Ovary (tissue), 9 donors: ENCODE data around the gene COQ10A. TPM values are rescaled to one million over a fixed set of nuclear protein-coding genes. Genes with fewer than 3 reads are reported as not detected.
A peak's percentile ranks its signal among the peaks of the same experiment; 100 is the strongest.
"Not testable (repeated sequence)": the region's sequence is repeated elsewhere in the genome, so short reads cannot be mapped to it uniquely, and the experiment has no call there.

Experiments used
- DNase-seq, 5 donors: peaks; one replicate each; pipeline ENCODE4 v3.0.0-alpha.2; 2019 to 2020
- H3K27ac ChIP-seq, 2 donors: fragments of 200-600 bp; one replicate each; pipeline versions ENCODE4 v1.5.1 to v1.8.0; 2019 to 2022
- H3K27me3 ChIP-seq: fragments of 200-600 bp; one replicate; pipeline ENCODE4 v1.8.0; 2022
- H3K36me3 ChIP-seq: fragments of 200-600 bp; sonication (generic); one replicate; pipeline ENCODE4 v1.5.1; 2019
- H3K4me1 ChIP-seq: one replicate; pipeline ENCODE4 v1.8.1; 2013; ENCODE audit warnings: mild to moderate bottlenecking, moderate library complexity; ENCODE audit not compliant: insufficient read depth
- H3K4me3 ChIP-seq: fragments of 200-600 bp; sonication (generic); one replicate; pipeline ENCODE4 v1.5.1; 2017
- H3K9me3 ChIP-seq, 2 donors: fragments of 200-600 bp in 1 of 2; sonication (generic) in 1 of 2; one replicate each; pipeline versions ENCODE4 v1.5.1 to v1.8.1; 2013 to 2019; ENCODE audit warnings: mild to moderate bottlenecking in 1 of 2, moderate library complexity in 1 of 2
- CTCF ChIP-seq, 3 donors: fragments of 450-650 bp in 2 of 3; fragments of 200-600 bp in 1 of 3; IDR thresholded peaks; one replicate each; pipeline versions ENCODE4 v1.5.1 to v1.8.0; 2016 to 2022; ENCODE audit warnings: antibody characterized with exemption in 3 of 3, mild to moderate bottlenecking in 1 of 3
- EP300 ChIP-seq: sonication (generic); formaldehyde crosslinking; IDR thresholded peaks from one replicate; pipeline ENCODE4 v1.6.1; 2017; ENCODE audit warnings: antibody characterized with exemption
- POLR2A ChIP-seq: fragments of 450-650 bp; IDR thresholded peaks from one replicate; pipeline ENCODE4 v1.6.1; 2017; ENCODE audit warnings: antibody characterized with exemption, mild to moderate bottlenecking, moderate library complexity
- WGBS, 3 donors: extraction: QIAGEN DNeasy Blood & Tissue Kit in 1 of 3; methylation state at CpG; one replicate each; pipeline versions ENCODE4 v1.1.5 to v1.1.7; 2013 to 2017; 5-methylcytosine and 5-hydroxymethylcytosine counted together
- intact Hi-C, 4 donors: fragments of 100-400 bp; cut with DNase I; formaldehyde crosslinking; loops; one replicate each; pipeline versions ENCODE4 v1.11.0 to v1.15.1; 2022 to 2023
- polyA plus RNA-seq, 2 donors: library from polyadenylated mRNA; stranded (reverse); fragments of 200-250 nt in 1 of 2; fragments of 350-450 nt in 1 of 2; fragmentation: Illumina TruSeq in 1 of 2; extraction: RNeasy Lipid Tissue Mini Kit (QIAGEN cat#74804) in 1 of 2; gene quantifications; one replicate each; pipeline ENCODE4 v1.2.3, GENCODE V29; 2013 to 2014
- total RNA-seq, 7 donors: library from RNA; depleted of rRNA in 2 of 7; stranded (reverse); fragments of >200 nt in 2 of 7; fragmentation: NEBNext Ultra II Directional in 3 of 7; extraction: Animal tissue kit (Norgen Biotek cat#: 25700) in 3 of 7; gene quantifications; one replicate each; pipeline versions ENCODE4 v1.1.0 to v1.2.4, GENCODE V29; 2016 to 2023
- donor health status: DM: no; HTN: no; CAD: no; lungs with moderate emphysema.
- donor health status: DM: no; HTN: no; CAD: no.
- donor health status: Bipolar disorder and iron deficiency.
- donor health status: DM: yes; HTN: yes; CAD: no.
- donor health status: DM: no; HTN: no; CAD: no.
- donor health status: DM: yes; HTN: yes; CAD: no.

COQ10A gene
- total and polyA plus RNA-seq, 9 donors, result 11.3 to 31.1 (median 14.9) TPM

GRCh38 chr12:56261503-56262232 is 5.1 kb upstream of the COQ10A start:
- H3K9me3 ChIP-seq, result no peaks in the 10 kb centered on the region
- no peaks in the 10 kb centered on the region for H3K27me3 ChIP-seq
- no peaks in the 10 kb centered on the region for H3K36me3 ChIP-seq
- 80 to 85% (median 82%) methylated on average over 5 of the region's 5 CpGs for WGBS, 3 donors
- intact Hi-C loops, result no loop called here
- H3K4me3 ChIP-seq, result no peak overlapping the region
- TF ChIP-seq CTCF (IDR thresholded peaks at IDR 0.05) (no peak), EP300 (no peak), POLR2A (no peak)
- H3K27ac ChIP-seq, result no peak overlapping the region
- no peak for DNase-seq
- peaks cover 6% of the 10 kb centered on the region for H3K4me1 ChIP-seq

GRCh38 chr12:56262955-56263354 is 3.8 kb upstream of the COQ10A start:
- H3K4me1 ChIP-seq, H3K27ac ChIP-seq, H3K9me3 ChIP-seq, H3K4me3 ChIP-seq, intact Hi-C loops, H3K27me3 ChIP-seq, H3K36me3 ChIP-seq, DNase-seq: not testable (repeated sequence)
- 87 to 88% (median 88%) methylated on average over 7 of the region's 7 CpGs for WGBS, 3 donors

GRCh38 chr12:56266068-56266692 is 562 bp upstream of the COQ10A start:
- H3K36me3 ChIP-seq, H3K4me1 ChIP-seq, DNase-seq, H3K9me3 ChIP-seq, H3K27me3 ChIP-seq, intact Hi-C loops: not testable (repeated sequence)
- Histone ChIP-seq H3K27ac (peak overlapping the region; percentile 89 to 93), H3K4me3 (peak overlapping the region; percentile 76)
- 50 to 56% (median 52%) methylated on average over 16 of the region's 16 CpGs for WGBS, 3 donors

DNA sequence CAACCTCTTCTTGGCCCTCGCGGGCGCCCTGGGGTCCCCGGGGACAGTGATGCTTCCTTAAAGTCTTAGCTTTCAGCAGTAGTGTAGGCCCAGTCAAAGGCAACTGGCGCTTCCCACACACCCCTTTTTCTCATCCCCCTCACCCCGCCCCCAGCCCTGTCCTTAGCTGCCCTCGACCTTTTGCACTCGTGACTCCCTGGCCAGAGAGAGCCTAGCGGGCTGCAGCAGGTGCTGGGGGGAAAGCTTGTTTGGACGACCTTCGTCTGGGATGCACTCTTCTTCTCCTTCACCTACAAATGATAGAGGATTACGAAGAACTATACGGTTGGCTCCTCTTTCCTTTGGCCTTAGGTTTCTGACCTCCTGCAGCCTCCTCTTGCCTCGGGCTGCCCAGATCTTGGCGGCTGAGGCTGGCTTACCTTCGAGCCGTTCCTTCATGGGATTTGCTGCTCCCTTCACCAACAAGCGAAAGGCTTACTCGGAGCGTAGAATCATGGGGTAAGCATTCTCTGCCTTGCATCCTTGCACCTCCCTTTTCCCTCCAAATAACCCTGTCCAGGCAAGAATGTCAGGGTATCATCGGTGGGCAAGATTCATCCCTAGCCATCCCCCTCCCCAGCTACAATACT is 815 bp downstream of the COQ10A start:
- Histone ChIP-seq H3K4me3 (peak overlapping the region; percentile 76), H3K4me1 (peaks cover 6% of the 10 kb centered on the region), H3K27me3 (no peaks in the 10 kb centered on the region), H3K36me3 (no peaks in the 10 kb centered on the region), H3K27ac (peak overlapping the region; percentile 89 to 93), H3K9me3 (no peaks in the 10 kb centered on the region)
- TF ChIP-seq POLR2A (no peak), EP300 (no peak), CTCF (IDR thresholded peaks at IDR 0.05) (no peak)
- intact Hi-C loops, result no loop called here
- peak in 3 of 5 donors; percentile 33 to 71 (median 48) for DNase-seq
- 20 to 26% (median 22%) methylated on average over 19 to 21 of the region's 21 CpGs for WGBS, 3 donors

DNA sequence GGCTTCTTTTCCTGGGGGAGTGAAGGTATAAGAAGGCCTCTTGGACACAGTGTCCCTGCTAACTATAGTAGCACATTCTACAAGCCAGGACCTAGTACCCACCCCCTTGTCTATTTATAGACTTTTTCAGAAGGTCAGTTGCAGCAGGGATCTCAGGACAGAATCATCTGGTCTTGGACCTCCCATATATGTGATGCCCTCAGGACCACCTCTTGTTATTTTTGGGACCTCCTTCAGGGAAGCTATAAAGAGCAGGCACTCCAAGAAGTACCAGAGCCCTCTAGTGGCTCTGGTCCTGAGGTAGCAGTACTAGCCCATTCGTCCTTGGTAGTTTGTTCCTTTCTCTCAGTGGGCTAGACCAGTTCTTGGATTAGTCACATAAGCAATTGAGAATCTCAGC is 4.3 kb downstream of the COQ10A start:
- 6 to 8% (median 7%) methylated on average over 1 of the region's 1 CpG for WGBS, 3 donors
- H3K36me3 ChIP-seq, result no peaks in the 10 kb centered on the region
- intact Hi-C loops, result no loop called here
- H3K4me1 ChIP-seq, result peaks cover 6% of the 10 kb centered on the region
- no peaks in the 10 kb centered on the region for H3K9me3 ChIP-seq
- no peak overlapping the region for H3K27ac ChIP-seq
- TF ChIP-seq POLR2A (no peak), EP300 (no peak), CTCF (IDR thresholded peaks at IDR 0.05) (no peak)
- no peak overlapping the region for H3K4me3 ChIP-seq
- H3K27me3 ChIP-seq, result no peaks in the 10 kb centered on the region
- DNase-seq, result no peak

DNA sequence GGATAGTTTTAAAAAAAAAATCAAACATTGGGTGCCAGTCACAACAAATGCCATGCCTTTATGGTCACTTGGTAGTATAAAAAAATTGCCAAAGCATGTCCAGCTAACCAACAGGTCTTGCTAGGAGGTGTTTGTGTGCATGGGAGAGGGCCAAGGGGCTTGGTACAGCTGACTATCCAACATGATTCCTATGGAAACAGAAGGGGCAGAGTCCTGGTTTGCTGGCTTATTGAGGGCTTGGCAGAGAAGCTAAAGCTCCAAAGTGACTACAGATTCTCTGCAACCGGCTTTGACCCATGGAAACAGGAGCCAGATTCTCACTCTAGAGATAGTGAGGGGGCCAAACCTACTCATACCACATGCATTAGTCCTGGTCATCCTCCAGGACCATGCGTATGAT is 5.7 kb downstream of the COQ10A start:
- DNase-seq, H3K27ac ChIP-seq, H3K9me3 ChIP-seq, H3K36me3 ChIP-seq, H3K4me3 ChIP-seq, intact Hi-C loops, H3K4me1 ChIP-seq, H3K27me3 ChIP-seq: not testable (repeated sequence)
- WGBS, 3 donors, result 71 to 81% (median 74%) methylated on average over 2 of the region's 2 CpGs
